GM12874 (cell line): ENCODE results near the gene EP400.

Experiments
- TF ChIP-seq, protein P1 (sequence below): IDR thresholded peaks from 2 replicates; pipeline ENCODE4 v1.5.1; 2011; ENCODE audit warnings: low read depth, mild to moderate bottlenecking, control low read depth, low read length, moderate library complexity; ENCODE audit not compliant: insufficient read depth

The EP400 gene

DNA sequence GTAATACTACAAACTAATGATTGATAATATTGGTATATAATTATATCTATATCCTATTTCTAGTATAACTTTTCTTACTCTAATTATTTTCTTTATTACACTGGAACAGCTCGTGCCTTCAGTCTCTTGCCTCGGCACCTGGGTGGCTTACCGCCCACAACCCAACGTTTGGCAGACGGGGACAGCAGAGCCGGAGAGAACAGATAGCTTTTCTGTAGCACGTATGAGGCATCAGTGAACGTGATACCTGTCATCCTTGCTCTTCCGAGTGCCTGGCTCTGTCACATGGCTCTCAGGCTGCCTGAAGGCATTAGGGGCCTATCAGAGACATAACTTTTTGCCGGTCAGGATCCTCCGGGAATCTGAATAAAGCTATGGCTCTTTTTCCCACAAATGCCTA lies 15.2 kb upstream of the EP400 start:
- TF ChIP-seq, protein P1, sequence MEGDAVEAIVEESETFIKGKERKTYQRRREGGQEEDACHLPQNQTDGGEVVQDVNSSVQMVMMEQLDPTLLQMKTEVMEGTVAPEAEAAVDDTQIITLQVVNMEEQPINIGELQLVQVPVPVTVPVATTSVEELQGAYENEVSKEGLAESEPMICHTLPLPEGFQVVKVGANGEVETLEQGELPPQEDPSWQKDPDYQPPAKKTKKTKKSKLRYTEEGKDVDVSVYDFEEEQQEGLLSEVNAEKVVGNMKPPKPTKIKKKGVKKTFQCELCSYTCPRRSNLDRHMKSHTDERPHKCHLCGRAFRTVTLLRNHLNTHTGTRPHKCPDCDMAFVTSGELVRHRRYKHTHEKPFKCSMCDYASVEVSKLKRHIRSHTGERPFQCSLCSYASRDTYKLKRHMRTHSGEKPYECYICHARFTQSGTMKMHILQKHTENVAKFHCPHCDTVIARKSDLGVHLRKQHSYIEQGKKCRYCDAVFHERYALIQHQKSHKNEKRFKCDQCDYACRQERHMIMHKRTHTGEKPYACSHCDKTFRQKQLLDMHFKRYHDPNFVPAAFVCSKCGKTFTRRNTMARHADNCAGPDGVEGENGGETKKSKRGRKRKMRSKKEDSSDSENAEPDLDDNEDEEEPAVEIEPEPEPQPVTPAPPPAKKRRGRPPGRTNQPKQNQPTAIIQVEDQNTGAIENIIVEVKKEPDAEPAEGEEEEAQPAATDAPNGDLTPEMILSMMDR: no peak

DNA sequence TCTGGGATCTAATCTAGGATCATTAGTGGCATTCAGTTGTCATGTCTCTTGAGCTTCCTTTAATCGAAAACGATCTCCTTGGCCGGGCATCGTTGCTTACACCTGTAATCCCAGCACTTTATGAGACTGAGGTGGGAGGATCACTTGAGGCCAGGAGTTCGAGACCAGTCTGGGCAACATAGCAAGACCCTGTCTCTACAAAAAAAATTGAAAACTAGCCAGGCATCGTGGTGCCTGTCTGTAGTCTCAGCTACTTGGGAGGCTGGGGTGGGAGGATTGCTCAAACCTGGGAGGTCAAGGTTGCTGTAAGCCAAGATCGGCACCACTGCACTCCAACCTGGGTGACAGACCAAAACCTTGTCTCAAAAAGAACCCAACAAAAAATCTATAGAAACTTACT lies 11.7 kb upstream of the EP400 start:
- TF ChIP-seq, protein P1: no peak

DNA sequence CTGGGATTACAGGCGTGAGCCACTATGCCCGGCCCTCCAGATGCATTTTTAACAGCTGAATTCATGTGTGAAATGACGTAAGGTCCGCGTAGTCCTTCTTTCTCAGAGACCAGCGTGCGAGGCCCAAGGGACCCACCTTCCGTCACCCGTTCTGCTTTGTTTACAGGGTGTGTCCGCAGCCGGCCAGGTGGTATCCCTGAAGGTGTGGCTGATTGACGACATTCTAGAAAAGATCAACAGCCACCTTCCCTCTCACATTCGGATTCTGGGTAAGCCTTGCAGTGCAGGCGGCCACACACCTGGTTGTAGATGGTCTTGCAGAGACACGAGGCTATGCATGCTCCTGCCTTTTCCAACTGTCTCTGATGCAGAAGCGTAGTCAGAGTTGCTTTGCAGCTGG lies 10.7 kb upstream of the EP400 start:
- TF ChIP-seq, protein P1: no peak

DNA sequence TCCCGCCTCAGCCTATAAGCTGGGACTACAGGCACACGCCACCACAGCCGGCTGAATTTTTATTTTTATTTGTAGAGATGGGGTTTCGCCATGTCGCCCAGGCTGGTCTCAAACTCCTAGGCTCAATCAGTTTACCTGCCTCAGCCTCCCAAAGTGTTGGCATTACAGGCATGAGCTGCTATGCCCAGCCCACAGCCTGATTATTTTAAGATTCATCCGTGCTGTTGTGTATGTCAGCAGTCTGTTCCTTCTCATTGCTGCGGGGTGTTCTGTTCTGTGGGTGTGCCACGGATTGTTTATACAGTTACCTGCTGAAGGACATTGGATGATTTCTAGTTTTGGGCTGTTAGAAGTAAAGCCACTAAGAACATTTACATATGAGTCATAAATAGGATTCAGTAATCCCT lies 9.6 kb upstream of the EP400 start:
- TF ChIP-seq, protein P1: no peak

DNA sequence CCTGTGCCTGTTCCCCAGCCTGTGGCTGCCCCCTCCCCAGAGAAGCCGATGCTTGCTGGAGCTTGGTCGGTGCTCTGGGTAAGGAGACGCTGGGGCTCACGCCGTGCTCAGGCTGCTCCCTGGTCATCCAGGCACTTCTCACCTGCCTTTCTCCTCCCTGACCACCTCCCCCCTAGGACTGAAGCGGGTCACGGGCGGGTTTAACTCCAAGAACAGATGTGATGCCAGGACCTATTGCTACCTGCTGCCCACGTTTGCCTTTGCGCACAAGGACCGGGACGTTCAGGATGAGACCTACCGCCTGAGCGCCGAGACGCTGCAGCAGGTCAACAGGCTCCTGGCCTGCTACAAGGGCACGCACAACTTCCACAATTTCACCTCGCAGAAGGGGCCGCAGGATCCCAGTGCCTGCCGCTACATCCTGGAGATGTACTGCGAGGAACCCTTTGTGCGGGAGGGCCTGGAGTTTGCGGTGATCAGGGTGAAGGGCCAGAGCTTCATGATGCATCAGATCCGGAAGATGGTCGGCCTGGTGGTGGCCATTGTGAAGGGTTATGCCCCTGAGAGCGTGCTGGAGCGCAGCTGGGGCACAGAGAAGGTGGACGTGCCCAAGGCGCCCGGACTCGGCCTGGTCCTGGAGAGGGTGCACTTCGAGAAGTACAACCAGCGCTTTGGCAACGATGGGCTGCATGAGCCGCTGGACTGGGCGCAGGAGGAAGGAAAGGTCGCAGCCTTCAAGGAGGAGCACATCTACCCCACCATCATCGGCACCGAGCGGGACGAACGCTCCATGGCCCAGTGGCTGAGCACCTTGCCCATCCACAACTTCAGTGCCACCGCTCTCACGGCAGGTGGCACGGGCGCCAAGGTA lies 8.4 kb upstream of the EP400 start:
- TF ChIP-seq, protein P1: no peak

DNA sequence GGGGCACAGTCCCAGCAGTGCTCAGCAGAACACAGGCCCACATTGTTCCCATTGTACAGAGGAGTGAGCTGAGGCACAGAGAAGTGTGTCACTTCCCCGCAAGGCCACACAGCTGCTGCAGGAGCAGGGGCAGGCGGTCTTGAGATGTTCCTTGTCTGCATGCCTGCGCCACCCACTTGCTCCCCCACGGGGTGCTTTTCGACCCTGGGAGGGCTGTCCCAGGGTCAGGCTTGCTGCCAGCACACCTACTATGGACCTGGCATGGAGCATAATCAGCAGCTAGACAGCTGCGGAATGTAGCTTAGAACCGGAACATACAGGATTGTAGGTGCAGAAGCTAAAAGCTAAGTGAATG lies 7.8 kb upstream of the EP400 start:
- TF ChIP-seq, protein P1: no peak

DNA sequence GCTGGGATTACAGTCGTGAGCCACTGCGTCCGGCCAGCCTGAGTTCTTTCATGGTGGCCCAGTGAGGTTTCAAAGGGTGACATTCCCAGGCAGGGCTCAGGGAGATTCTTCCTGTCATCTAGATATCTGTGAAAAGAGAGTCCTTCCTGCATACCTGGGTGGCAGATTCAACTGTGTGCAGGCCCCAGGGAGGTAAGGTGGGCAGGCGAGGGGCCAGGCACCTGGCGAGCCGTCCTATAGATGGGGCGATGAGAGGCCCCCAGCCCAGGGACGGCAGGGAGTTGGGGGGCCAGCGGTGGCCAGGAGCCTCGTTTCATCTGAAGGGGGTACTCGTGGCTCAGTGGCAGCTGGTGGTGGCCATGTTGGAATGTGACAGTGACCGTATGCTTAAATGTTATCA lies 7.1 kb upstream of the EP400 start:
- TF ChIP-seq, protein P1: no peak
